IMR-90 (cell line): Measurements from ENCODE around the gene BANP.

ENCODE experiments used
- BHLHE40 ChIP-seq: fragments of 150-350 bp; IDR thresholded peaks from 2 replicates; pipeline ENCODE4 v1.6.1; 2016; ENCODE audit warnings: mild to moderate bottlenecking, low read depth, low read length
- CEBPB ChIP-seq: IDR thresholded peaks from 2 replicates; pipeline ENCODE4 v1.6.1; 2012; ENCODE audit warnings: low read depth, low read length, improper control_type of control experiment
- FOS ChIP-seq: fragments of 150-350 bp; IDR thresholded peaks from 2 replicates; pipeline ENCODE4 v1.6.1; 2016; ENCODE audit warnings: low read depth, low read length
- MAZ ChIP-seq: IDR thresholded peaks from 2 replicates; pipeline ENCODE4 v1.6.1; 2012; ENCODE audit warnings: low read depth, mild to moderate bottlenecking, low read length, improper control_type of control experiment, moderate library complexity, borderline replicate concordance
- POLR2A ChIP-seq: IDR thresholded peaks from 2 replicates; pipeline ENCODE4 v1.6.1; 2012; ENCODE audit warnings: mild to moderate bottlenecking, low read depth, low read length
- RAD21 ChIP-seq: IDR thresholded peaks from 2 replicates; pipeline ENCODE4 v1.6.1; 2012; ENCODE audit warnings: low read length, improper control_type of control experiment
- TF ChIP-seq, protein P1 (sequence below): conservative IDR thresholded peaks from 2 replicates; pipeline ENCODE4 v1.5.1; 2012; ENCODE audit warnings: mild to moderate bottlenecking, low read depth, low read length, improper control_type of control experiment
- TF ChIP-seq, protein P2 (sequence below): fragments of 150-350 bp; IDR thresholded peaks from 2 replicates; pipeline ENCODE4 v1.6.1; 2017; ENCODE audit warnings: mild to moderate bottlenecking, antibody characterized with exemption, low read length, low read depth

DNA sequence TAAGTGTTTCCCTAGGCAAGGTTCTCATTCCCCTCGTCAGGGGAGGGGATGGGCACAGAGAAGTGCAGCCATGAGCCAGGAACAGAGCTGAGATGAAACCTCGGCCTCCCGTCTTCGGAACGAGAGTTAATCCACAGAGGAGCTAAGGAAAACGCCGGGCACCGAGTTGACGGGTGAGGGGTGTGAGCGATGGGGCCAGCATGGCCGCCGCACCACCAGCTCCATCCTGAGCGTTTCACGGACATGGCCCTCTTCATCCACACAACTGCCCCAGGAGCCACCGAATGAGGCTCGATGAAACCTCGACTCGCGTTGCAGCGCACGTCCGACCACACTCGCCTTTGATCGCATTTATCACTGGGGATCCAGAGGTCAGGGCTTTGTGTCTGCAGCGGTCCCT is 36.4 kb upstream of the BANP start:
- TF ChIP-seq CEBPB (no peak), POLR2A (no peak), MAZ (no peak), RAD21 (no peak), FOS (no peak), BHLHE40 (no peak)
- TF ChIP-seq, protein P1, sequence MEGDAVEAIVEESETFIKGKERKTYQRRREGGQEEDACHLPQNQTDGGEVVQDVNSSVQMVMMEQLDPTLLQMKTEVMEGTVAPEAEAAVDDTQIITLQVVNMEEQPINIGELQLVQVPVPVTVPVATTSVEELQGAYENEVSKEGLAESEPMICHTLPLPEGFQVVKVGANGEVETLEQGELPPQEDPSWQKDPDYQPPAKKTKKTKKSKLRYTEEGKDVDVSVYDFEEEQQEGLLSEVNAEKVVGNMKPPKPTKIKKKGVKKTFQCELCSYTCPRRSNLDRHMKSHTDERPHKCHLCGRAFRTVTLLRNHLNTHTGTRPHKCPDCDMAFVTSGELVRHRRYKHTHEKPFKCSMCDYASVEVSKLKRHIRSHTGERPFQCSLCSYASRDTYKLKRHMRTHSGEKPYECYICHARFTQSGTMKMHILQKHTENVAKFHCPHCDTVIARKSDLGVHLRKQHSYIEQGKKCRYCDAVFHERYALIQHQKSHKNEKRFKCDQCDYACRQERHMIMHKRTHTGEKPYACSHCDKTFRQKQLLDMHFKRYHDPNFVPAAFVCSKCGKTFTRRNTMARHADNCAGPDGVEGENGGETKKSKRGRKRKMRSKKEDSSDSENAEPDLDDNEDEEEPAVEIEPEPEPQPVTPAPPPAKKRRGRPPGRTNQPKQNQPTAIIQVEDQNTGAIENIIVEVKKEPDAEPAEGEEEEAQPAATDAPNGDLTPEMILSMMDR, result no peak
- TF ChIP-seq, protein P2, sequence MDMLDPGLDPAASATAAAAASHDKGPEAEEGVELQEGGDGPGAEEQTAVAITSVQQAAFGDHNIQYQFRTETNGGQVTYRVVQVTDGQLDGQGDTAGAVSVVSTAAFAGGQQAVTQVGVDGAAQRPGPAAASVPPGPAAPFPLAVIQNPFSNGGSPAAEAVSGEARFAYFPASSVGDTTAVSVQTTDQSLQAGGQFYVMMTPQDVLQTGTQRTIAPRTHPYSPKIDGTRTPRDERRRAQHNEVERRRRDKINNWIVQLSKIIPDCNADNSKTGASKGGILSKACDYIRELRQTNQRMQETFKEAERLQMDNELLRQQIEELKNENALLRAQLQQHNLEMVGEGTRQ, result no peak
